IPS-20b (cell line): ENCODE data around the gene SEMA5B.

Source experiments
- H3K27ac ChIP-seq: one replicate; pipeline ENCODE4 v1.5.1; 2013; ENCODE audit warnings: low read length
- H3K27me3 ChIP-seq: 2 replicates; pipeline ENCODE4 v1.6.1; 2013; ENCODE audit warnings: mild to moderate bottlenecking, low read length, inconsistent platforms; ENCODE audit not compliant: insufficient read depth
- H3K36me3 ChIP-seq: 2 replicates; pipeline ENCODE4 v1.6.1; 2013; ENCODE audit warnings: low read depth, mild to moderate bottlenecking, inconsistent platforms, low read length, moderate library complexity; ENCODE audit not compliant: insufficient read depth
- H3K4me1 ChIP-seq: 2 replicates; pipeline ENCODE4 v1.6.1; 2013; ENCODE audit warnings: mild to moderate bottlenecking, control low read depth, inconsistent platforms, low read length, moderate library complexity; ENCODE audit not compliant: insufficient read depth
- H3K4me3 ChIP-seq: 2 replicates; pipeline ENCODE4 v1.5.1; 2013; ENCODE audit warnings: mild to moderate bottlenecking, low read length, inconsistent platforms
- H3K9ac ChIP-seq: 2 replicates; pipeline ENCODE4 v1.6.1; 2013; ENCODE audit warnings: low read depth, mild to moderate bottlenecking, inconsistent platforms, low read length, moderate library complexity
- H3K9me3 ChIP-seq: 2 replicates; pipeline ENCODE4 v1.6.1; 2013; ENCODE audit warnings: mild to moderate bottlenecking, low read depth, low read length, inconsistent platforms; ENCODE audit not compliant: insufficient read depth

The SEMA5B gene

GRCh38 chr3:122991236-122991985 lies 36.2 kb downstream of the SEMA5B start:
- Histone ChIP-seq H3K27me3 (no peaks in the 10 kb centered on the region), H3K27ac (no peak overlapping the region), H3K36me3 (no peaks in the 10 kb centered on the region), H3K4me3 (no peak overlapping the region), H3K9ac (no peak overlapping the region), H3K9me3 (no peaks in the 10 kb centered on the region), H3K4me1 (peaks cover 35% of the 10 kb centered on the region)

- H3K27me3 ChIP-seq, result no peaks in the 10 kb centered on the region
- H3K9me3 ChIP-seq, result no peaks in the 10 kb centered on the region
- no peak overlapping the region for H3K9ac ChIP-seq
- H3K27ac ChIP-seq, result no peak overlapping the region
- H3K36me3 ChIP-seq, result no peaks in the 10 kb centered on the region
- H3K4me1 ChIP-seq, result peaks cover 48% of the 10 kb centered on the region
- H3K4me3 ChIP-seq, result no peak overlapping the region
Measured at GRCh38 chr3:122989856-122990575, 37.5 kb downstream of the SEMA5B start.

- H3K27ac ChIP-seq, result no peak overlapping the region
- no peaks in the 10 kb centered on the region for H3K27me3 ChIP-seq
- no peak overlapping the region for H3K9ac ChIP-seq
- no peak overlapping the region for H3K4me3 ChIP-seq
- peaks cover 55% of the 10 kb centered on the region for H3K4me1 ChIP-seq
- no peaks in the 10 kb centered on the region for H3K36me3 ChIP-seq
- no peaks in the 10 kb centered on the region for H3K9me3 ChIP-seq
Measured at GRCh38 chr3:122988508-122988907, 39.1 kb downstream of the SEMA5B start.

GRCh38 chr3:122987736-122988319 lies 39.7 kb downstream of the SEMA5B start:
- H3K27ac ChIP-seq, result peak overlapping the region; percentile 6
- H3K27me3 ChIP-seq, result no peaks in the 10 kb centered on the region
- peaks cover 51% of the 10 kb centered on the region for H3K4me1 ChIP-seq
- peak overlapping the region; percentile 38; the same call in 1 of the 2 replicates for H3K4me3 ChIP-seq
- no peaks in the 10 kb centered on the region for H3K36me3 ChIP-seq
- H3K9me3 ChIP-seq, result no peaks in the 10 kb centered on the region
- H3K9ac ChIP-seq, result peak overlapping the region; percentile 49; the same call in 1 of the 2 replicates

GRCh38 chr3:122987231-122987630 lies 40.3 kb downstream of the SEMA5B start:
- Histone ChIP-seq H3K27me3 (no peaks in the 10 kb centered on the region), H3K4me3 (peak overlapping the region; percentile 38; the same call in 1 of the 2 replicates), H3K36me3 (no peaks in the 10 kb centered on the region), H3K27ac (peak overlapping the region; percentile 6), H3K9me3 (no peaks in the 10 kb centered on the region), H3K9ac (peak overlapping the region; percentile 49; the same call in 1 of the 2 replicates), H3K4me1 (peaks cover 56% of the 10 kb centered on the region)

- Histone ChIP-seq H3K27me3 (no peaks in the 10 kb centered on the region), H3K9me3 (no peaks in the 10 kb centered on the region), H3K27ac (peak overlapping the region; percentile 6), H3K4me1 (peaks cover 58% of the 10 kb centered on the region), H3K9ac (peak overlapping the region; percentile 49; the same call in 1 of the 2 replicates), H3K36me3 (no peaks in the 10 kb centered on the region), H3K4me3 (peak overlapping the region; percentile 38; the same call in 1 of the 2 replicates)
Measured at GRCh38 chr3:122986693-122987179, 40.8 kb downstream of the SEMA5B start.

- Histone ChIP-seq H3K36me3 (no peaks in the 10 kb centered on the region), H3K9ac (peak overlapping the region; percentile 49; the same call in 1 of the 2 replicates), H3K27ac (peak overlapping the region; percentile 6), H3K9me3 (no peaks in the 10 kb centered on the region), H3K4me1 (peaks cover 58% of the 10 kb centered on the region), H3K27me3 (no peaks in the 10 kb centered on the region), H3K4me3 (no peak overlapping the region)
Measured at GRCh38 chr3:122985539-122985938, 42.0 kb downstream of the SEMA5B start.

- H3K4me3 ChIP-seq, result no peak overlapping the region
- H3K27ac ChIP-seq, result no peak overlapping the region
- H3K9ac ChIP-seq, result no peak overlapping the region; the same call in 1 of the 2 replicates
- H3K9me3 ChIP-seq, result no peaks in the 10 kb centered on the region
- H3K27me3 ChIP-seq, result no peaks in the 10 kb centered on the region
- H3K36me3 ChIP-seq, result no peaks in the 10 kb centered on the region
- H3K4me1 ChIP-seq, result peaks cover 60% of the 10 kb centered on the region
Measured at GRCh38 chr3:122984650-122985049, 42.9 kb downstream of the SEMA5B start.

GRCh38 chr3:122984007-122984406 lies 43.6 kb downstream of the SEMA5B start:
- no peaks in the 10 kb centered on the region for H3K9me3 ChIP-seq
- no peak overlapping the region; the same call in 1 of the 2 replicates for H3K9ac ChIP-seq
- no peaks in the 10 kb centered on the region for H3K36me3 ChIP-seq
- no peaks in the 10 kb centered on the region for H3K27me3 ChIP-seq
- no peak overlapping the region for H3K4me3 ChIP-seq
- peaks cover 65% of the 10 kb centered on the region for H3K4me1 ChIP-seq
- no peak overlapping the region for H3K27ac ChIP-seq

- Histone ChIP-seq H3K9ac (no peak overlapping the region), H3K27ac (no peak overlapping the region), H3K4me3 (no peak overlapping the region), H3K4me1 (peaks cover 64% of the 10 kb centered on the region), H3K36me3 (no peaks in the 10 kb centered on the region), H3K27me3 (no peaks in the 10 kb centered on the region), H3K9me3 (no peaks in the 10 kb centered on the region)
Measured at GRCh38 chr3:122982216-122983185, 45.1 kb downstream of the SEMA5B start.

- H3K9ac ChIP-seq, result no peak overlapping the region
- no peaks in the 10 kb centered on the region for H3K36me3 ChIP-seq
- peaks cover 57% of the 10 kb centered on the region for H3K4me1 ChIP-seq
- H3K27me3 ChIP-seq, result no peaks in the 10 kb centered on the region
- no peaks in the 10 kb centered on the region for H3K9me3 ChIP-seq
- H3K27ac ChIP-seq, result no peak overlapping the region
- no peak overlapping the region for H3K4me3 ChIP-seq
Measured at GRCh38 chr3:122979211-122979610, 48.4 kb downstream of the SEMA5B start.
